Kasumi-1 (cell line): ENCODE data around the gene PNMA8B.
A peak's percentile ranks its signal among the peaks of the same experiment; 100 is the strongest.
"Not testable (repeated sequence)": the region's sequence is repeated elsewhere in the genome, so short reads cannot be mapped to it uniquely, and the experiment has no call there.

ENCODE experiments used
- DNase-seq, 2 experiments: peaks; one replicate each; lab custom pipeline; 2025; lab: John Stamatoyannopoulos, UW

The PNMA8B gene

GRCh38 chr19:46513461-46514236 is 18.0 kb upstream of the PNMA8B start:
- peak; percentile 58 to 65 for DNase-seq

GRCh38 chr19:46511237-46511636 is 15.6 kb upstream of the PNMA8B start:
- DNase-seq, result no peak

GRCh38 chr19:46508206-46508605 is 12.5 kb upstream of the PNMA8B start:
- no peak for DNase-seq

GRCh38 chr19:46503848-46504453 is 8.3 kb upstream of the PNMA8B start:
- DNase-seq, result no peak

GRCh38 chr19:46502891-46503290 is 7.2 kb upstream of the PNMA8B start:
- DNase-seq, result no peak

- DNase-seq, result peak in 1 of 2 experiments; percentile 7
Measured at GRCh38 chr19:46499692-46500091, 4.0 kb upstream of the PNMA8B start.

- DNase-seq, result no peak
Measured at GRCh38 chr19:46497773-46498172, 2.1 kb upstream of the PNMA8B start.

- DNase-seq, result not testable (repeated sequence)
Measured at GRCh38 chr19:46496886-46497285, 1.2 kb upstream of the PNMA8B start.

- no peak for DNase-seq
Measured at GRCh38 chr19:46496304-46496703, 637 bp upstream of the PNMA8B start.

GRCh38 chr19:46494941-46495785 is 504 bp downstream of the PNMA8B start:
- no peak for DNase-seq

GRCh38 chr19:46494146-46494940 is 1.3 kb downstream of the PNMA8B start:
- no peak for DNase-seq

GRCh38 chr19:46493236-46494145 is 2.2 kb downstream of the PNMA8B start:
- DNase-seq, result no peak

GRCh38 chr19:46492841-46493235 is 2.8 kb downstream of the PNMA8B start:
- DNase-seq, result no peak

GRCh38 chr19:46491975-46492682 is 3.5 kb downstream of the PNMA8B start:
- no peak for DNase-seq

GRCh38 chr19:46490774-46491173 is 4.9 kb downstream of the PNMA8B start:
- no peak for DNase-seq

- no peak for DNase-seq
Measured at GRCh38 chr19:46489445-46490272, 6.0 kb downstream of the PNMA8B start.

GRCh38 chr19:46488551-46488950 is 7.1 kb downstream of the PNMA8B start:
- no peak for DNase-seq

GRCh38 chr19:46487802-46488445 is 7.7 kb downstream of the PNMA8B start:
- DNase-seq, result peak; percentile 56 to 59
